Measurements from ENCODE around the gene PHACTR4. TPM values are rescaled to one million over a fixed set of nuclear protein-coding genes. Genes with fewer than 3 reads are reported as not detected.

PHACTR4 gene
- total and polyA plus RNA-seq, 9 of the 15 experiments (the other 6 are each of a cell fraction or from before 2014, with no cell fraction given) = 6.4 to 43.6 (median 14.2) TPM

DNA sequence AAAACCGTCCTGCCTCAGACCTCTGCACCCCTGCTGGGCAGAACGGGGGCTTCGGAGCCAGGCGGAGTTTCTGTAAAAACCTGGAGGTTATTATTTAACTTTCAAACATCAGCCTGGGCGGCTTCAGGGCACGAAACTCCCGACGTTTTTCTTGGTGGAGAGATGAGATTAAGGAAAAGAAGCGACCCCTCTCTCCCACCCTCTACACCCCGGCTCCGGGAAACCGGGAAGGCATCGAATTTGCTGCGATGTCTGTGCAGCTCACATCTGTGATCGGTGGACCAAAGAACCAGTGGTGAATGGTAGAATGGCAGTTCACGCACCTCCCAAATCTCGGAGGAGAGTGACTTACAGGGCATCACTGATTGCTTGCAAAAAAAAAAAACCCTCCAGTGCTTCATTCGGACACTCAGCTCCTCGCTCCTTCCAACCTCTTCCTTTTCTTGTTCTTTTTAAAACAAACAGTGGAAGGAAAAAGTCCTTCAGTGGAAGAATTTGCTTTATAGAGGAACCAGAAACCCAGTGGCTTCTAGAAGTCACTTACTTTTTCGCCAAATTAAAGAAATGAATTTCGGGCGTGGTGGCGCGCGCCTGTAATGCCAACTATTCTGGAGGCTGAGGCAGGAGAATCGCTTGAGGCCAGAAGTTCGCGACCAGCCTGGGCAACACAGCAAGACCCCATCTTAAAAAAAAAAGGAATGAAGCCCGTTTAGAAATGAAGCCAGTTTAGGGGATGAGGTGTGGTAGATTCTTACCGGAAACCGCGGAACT lies 884 bp downstream of the PHACTR4 start (continued):
- TF ChIP-seq, protein P1, sequence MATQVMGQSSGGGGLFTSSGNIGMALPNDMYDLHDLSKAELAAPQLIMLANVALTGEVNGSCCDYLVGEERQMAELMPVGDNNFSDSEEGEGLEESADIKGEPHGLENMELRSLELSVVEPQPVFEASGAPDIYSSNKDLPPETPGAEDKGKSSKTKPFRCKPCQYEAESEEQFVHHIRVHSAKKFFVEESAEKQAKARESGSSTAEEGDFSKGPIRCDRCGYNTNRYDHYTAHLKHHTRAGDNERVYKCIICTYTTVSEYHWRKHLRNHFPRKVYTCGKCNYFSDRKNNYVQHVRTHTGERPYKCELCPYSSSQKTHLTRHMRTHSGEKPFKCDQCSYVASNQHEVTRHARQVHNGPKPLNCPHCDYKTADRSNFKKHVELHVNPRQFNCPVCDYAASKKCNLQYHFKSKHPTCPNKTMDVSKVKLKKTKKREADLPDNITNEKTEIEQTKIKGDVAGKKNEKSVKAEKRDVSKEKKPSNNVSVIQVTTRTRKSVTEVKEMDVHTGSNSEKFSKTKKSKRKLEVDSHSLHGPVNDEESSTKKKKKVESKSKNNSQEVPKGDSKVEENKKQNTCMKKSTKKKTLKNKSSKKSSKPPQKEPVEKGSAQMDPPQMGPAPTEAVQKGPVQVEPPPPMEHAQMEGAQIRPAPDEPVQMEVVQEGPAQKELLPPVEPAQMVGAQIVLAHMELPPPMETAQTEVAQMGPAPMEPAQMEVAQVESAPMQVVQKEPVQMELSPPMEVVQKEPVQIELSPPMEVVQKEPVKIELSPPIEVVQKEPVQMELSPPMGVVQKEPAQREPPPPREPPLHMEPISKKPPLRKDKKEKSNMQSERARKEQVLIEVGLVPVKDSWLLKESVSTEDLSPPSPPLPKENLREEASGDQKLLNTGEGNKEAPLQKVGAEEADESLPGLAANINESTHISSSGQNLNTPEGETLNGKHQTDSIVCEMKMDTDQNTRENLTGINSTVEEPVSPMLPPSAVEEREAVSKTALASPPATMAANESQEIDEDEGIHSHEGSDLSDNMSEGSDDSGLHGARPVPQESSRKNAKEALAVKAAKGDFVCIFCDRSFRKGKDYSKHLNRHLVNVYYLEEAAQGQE (IDR thresholded peaks at IDR 0.05; ENCODE audit: borderline replicate concordance) = no peak
- TF ChIP-seq, protein P1 (CRISPR knock-in tag; IDR thresholded peaks at IDR 0.05; ENCODE audit: low read depth) = no peak
- TF ChIP-seq MTA3 (IDR thresholded peaks at IDR 0.05; ENCODE audit: borderline replicate concordance) (no peak), RBM25 (IDR thresholded peaks at IDR 0.05; ENCODE audit: low read depth, low read length, severe bottlenecking) (peak; percentile 85), CREB5 (CRISPR knock-in tag; IDR thresholded peaks at IDR 0.05) (no peak), CHD1 (IDR thresholded peaks at IDR 0.05; ENCODE audit: low read length) (peak; percentile 62), SIN3A (IDR thresholded peaks at IDR 0.05; ENCODE audit: borderline replicate concordance in 2 of 2, control insufficient read depth in 1 of 2, low read depth in 2 of 2, low read length in 2 of 2) (no peak), NKRF (IDR thresholded peaks at IDR 0.05; ENCODE audit: borderline replicate concordance) (no peak)
- TF ChIP-seq, protein P2, sequence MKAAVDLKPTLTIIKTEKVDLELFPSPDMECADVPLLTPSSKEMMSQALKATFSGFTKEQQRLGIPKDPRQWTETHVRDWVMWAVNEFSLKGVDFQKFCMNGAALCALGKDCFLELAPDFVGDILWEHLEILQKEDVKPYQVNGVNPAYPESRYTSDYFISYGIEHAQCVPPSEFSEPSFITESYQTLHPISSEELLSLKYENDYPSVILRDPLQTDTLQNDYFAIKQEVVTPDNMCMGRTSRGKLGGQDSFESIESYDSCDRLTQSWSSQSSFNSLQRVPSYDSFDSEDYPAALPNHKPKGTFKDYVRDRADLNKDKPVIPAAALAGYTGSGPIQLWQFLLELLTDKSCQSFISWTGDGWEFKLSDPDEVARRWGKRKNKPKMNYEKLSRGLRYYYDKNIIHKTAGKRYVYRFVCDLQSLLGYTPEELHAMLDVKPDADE (conservative IDR thresholded peaks at IDR 0.05; ENCODE audit: control insufficient read depth, low read depth, low read length) = no peak

Measured in K562 (cell line).